ENCODE measurements around the gene XIRP1. TPM values are rescaled to one million over a fixed set of nuclear protein-coding genes. Genes with fewer than 3 reads are reported as not detected.

XIRP1 gene
- total RNA-seq, 3 donors from 2014 or later, result 13.1 to 20.6 (median 18.2) TPM

- H3K4me1 Mint-ChIP-seq (ENCODE audit: low read depth), result peaks cover 10% of the 10 kb centered on the region
- no peak overlapping the region for H3K4me3 Mint-ChIP-seq
- no peak for DNase-seq
- no peak for ATAC-seq
- no peaks in the 10 kb centered on the region for H3K9me3 Mint-ChIP-seq
- H3K27me3 Mint-ChIP-seq (ENCODE audit: low read depth), result no peaks in the 10 kb centered on the region
- H3K36me3 Mint-ChIP-seq (ENCODE audit: insufficient read depth), result no peaks in the 10 kb centered on the region
Measured at GRCh38 chr3:39185959-39186691, 6.3 kb downstream of the XIRP1 start.

GRCh38 chr3:39185326-39185958 is 7.0 kb downstream of the XIRP1 start:
- DNase-seq, result no peak
- peaks cover 15% of the 10 kb centered on the region for H3K4me1 Mint-ChIP-seq (ENCODE audit: low read depth)

GRCh38 chr3:39184968-39185285 is 7.5 kb downstream of the XIRP1 start:
- Mint-ChIP-seq H3K27me3 (ENCODE audit: low read depth) (no peaks in the 10 kb centered on the region), H3K4me3 (no peak overlapping the region), H3K4me1 (ENCODE audit: low read depth) (peaks cover 18% of the 10 kb centered on the region), H3K36me3 (ENCODE audit: insufficient read depth) (no peaks in the 10 kb centered on the region), H3K9me3 (no peaks in the 10 kb centered on the region)
- ATAC-seq (no peak), DNase-seq (no peak)

More at GRCh38 chr3:39185326-39185958, 7.0 kb downstream of the XIRP1 start:
- H3K4me3 Mint-ChIP-seq, result no peak overlapping the region
- H3K27me3 Mint-ChIP-seq (ENCODE audit: low read depth), result no peaks in the 10 kb centered on the region
- ATAC-seq, result no peak
- H3K9me3 Mint-ChIP-seq, result no peaks in the 10 kb centered on the region
- H3K36me3 Mint-ChIP-seq (ENCODE audit: insufficient read depth), result no peaks in the 10 kb centered on the region

- H3K27me3 Mint-ChIP-seq (ENCODE audit: low read depth), result no peaks in the 10 kb centered on the region
- no peaks in the 10 kb centered on the region for H3K9me3 Mint-ChIP-seq
- no peak for DNase-seq
- peaks cover 19% of the 10 kb centered on the region for H3K4me1 Mint-ChIP-seq (ENCODE audit: low read depth)
- ATAC-seq, result no peak
- no peak overlapping the region for H3K4me3 Mint-ChIP-seq
- H3K36me3 Mint-ChIP-seq (ENCODE audit: insufficient read depth), result no peaks in the 10 kb centered on the region
Measured at GRCh38 chr3:39184081-39184967, 8.1 kb downstream of the XIRP1 start.

- H3K4me3 Mint-ChIP-seq, result no peak overlapping the region
- no peaks in the 10 kb centered on the region for H3K9me3 Mint-ChIP-seq
- DNase-seq (no peak), ATAC-seq (no peak)
- H3K36me3 Mint-ChIP-seq (ENCODE audit: insufficient read depth), result no peaks in the 10 kb centered on the region
- peaks cover 28% of the 10 kb centered on the region for H3K4me1 Mint-ChIP-seq (ENCODE audit: low read depth)
- H3K27me3 Mint-ChIP-seq (ENCODE audit: low read depth), result no peaks in the 10 kb centered on the region
Measured at GRCh38 chr3:39183211-39184080, 8.9 kb downstream of the XIRP1 start.

GRCh38 chr3:39181408-39182335 is 10.7 kb downstream of the XIRP1 start:
- H3K36me3 Mint-ChIP-seq (ENCODE audit: insufficient read depth), result no peaks in the 10 kb centered on the region
- peaks cover 39% of the 10 kb centered on the region for H3K4me1 Mint-ChIP-seq (ENCODE audit: low read depth)
- ATAC-seq, result no peak

GRCh38 chr3:39180546-39181346 is 11.6 kb downstream of the XIRP1 start:
- Mint-ChIP-seq H3K9me3 (no peaks in the 10 kb centered on the region), H3K36me3 (ENCODE audit: insufficient read depth) (no peaks in the 10 kb centered on the region)

More at GRCh38 chr3:39181408-39182335, 10.7 kb downstream of the XIRP1 start:
- H3K9me3 Mint-ChIP-seq, result no peaks in the 10 kb centered on the region
- no peak for DNase-seq
- peak overlapping the region; percentile 80 for H3K4me3 Mint-ChIP-seq
- no peaks in the 10 kb centered on the region for H3K27me3 Mint-ChIP-seq (ENCODE audit: low read depth)

GRCh38 chr3:39180183-39180545 is 12.2 kb downstream of the XIRP1 start:
- Mint-ChIP-seq H3K36me3 (ENCODE audit: insufficient read depth) (no peaks in the 10 kb centered on the region), H3K4me3 (peak overlapping the region; percentile 69), H3K9me3 (no peaks in the 10 kb centered on the region), H3K4me1 (ENCODE audit: low read depth) (peaks cover 47% of the 10 kb centered on the region), H3K27me3 (ENCODE audit: low read depth) (no peaks in the 10 kb centered on the region)
- no peak for DNase-seq
- peak; percentile 6 to 7 for ATAC-seq

More at GRCh38 chr3:39180546-39181346, 11.6 kb downstream of the XIRP1 start:
- Mint-ChIP-seq H3K4me1 (ENCODE audit: low read depth) (peaks cover 46% of the 10 kb centered on the region), H3K27me3 (ENCODE audit: low read depth) (no peaks in the 10 kb centered on the region), H3K4me3 (peak overlapping the region; percentile 80)
- DNase-seq (peak; percentile 87), ATAC-seq (peak; percentile 87 to 88)

- H3K4me1 Mint-ChIP-seq (ENCODE audit: low read depth), result peaks cover 47% of the 10 kb centered on the region
- H3K27me3 Mint-ChIP-seq (ENCODE audit: low read depth), result no peaks in the 10 kb centered on the region
- H3K4me3 Mint-ChIP-seq, result peak overlapping the region; percentile 72
- H3K9me3 Mint-ChIP-seq, result no peaks in the 10 kb centered on the region
- ATAC-seq (no peak), DNase-seq (no peak)
- no peaks in the 10 kb centered on the region for H3K36me3 Mint-ChIP-seq (ENCODE audit: insufficient read depth)
Measured at GRCh38 chr3:39178553-39178952, 13.8 kb downstream of the XIRP1 start.

GRCh38 chr3:39177708-39178332 is 14.6 kb downstream of the XIRP1 start:
- ATAC-seq, result peak; percentile 28 to 36
- peak; percentile 77 for DNase-seq
- Mint-ChIP-seq H3K27me3 (ENCODE audit: low read depth) (no peaks in the 10 kb centered on the region), H3K4me1 (ENCODE audit: low read depth) (peaks cover 47% of the 10 kb centered on the region), H3K4me3 (peak overlapping the region; percentile 73), H3K36me3 (ENCODE audit: insufficient read depth) (no peaks in the 10 kb centered on the region), H3K9me3 (no peaks in the 10 kb centered on the region)

- ATAC-seq (no peak), DNase-seq (no peak)
- no peaks in the 10 kb centered on the region for H3K36me3 Mint-ChIP-seq (ENCODE audit: insufficient read depth)
- no peaks in the 10 kb centered on the region for H3K9me3 Mint-ChIP-seq
- peaks cover 44% of the 10 kb centered on the region for H3K4me1 Mint-ChIP-seq (ENCODE audit: low read depth)
- H3K4me3 Mint-ChIP-seq, result no peak overlapping the region
- no peaks in the 10 kb centered on the region for H3K27me3 Mint-ChIP-seq (ENCODE audit: low read depth)
Measured at GRCh38 chr3:39176025-39176714, 16.2 kb downstream of the XIRP1 start.

Data from activated T-cell treated with anti-CD3 and anti-CD28 coated beads, Interleukin-2, amount 50 U/mL, for 4 hours (primary cell).